NCI-H1092 (cell line): Measurements from ENCODE around the gene TTC23.

Experiments
- DNase-seq: peaks from one replicate; lab custom pipeline; 2025; lab: John Stamatoyannopoulos, UW

TTC23 gene

GRCh38 chr15:99165020-99165790 is 84.2 kb downstream of the TTC23 start:
- DNase-seq = no peak

DNA sequence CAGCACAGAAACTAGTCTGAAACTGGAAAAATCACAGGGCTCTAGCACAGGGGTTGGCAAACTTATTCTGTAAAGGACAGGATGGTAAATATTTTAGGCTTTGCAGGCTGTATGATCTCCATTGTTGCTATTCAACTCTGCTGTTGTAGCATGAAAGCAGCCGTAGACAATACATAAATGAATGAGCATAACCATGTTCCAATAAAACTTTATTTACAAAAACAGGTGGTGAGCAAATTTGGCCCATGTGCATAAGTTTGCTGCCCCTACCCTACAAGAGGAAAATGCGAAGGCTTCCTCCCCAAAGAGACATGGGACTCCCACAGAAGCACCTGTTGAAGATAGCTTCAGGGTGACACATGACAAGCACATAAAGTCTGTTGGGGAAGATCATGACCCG is 85.3 kb downstream of the TTC23 start:
- no peak for DNase-seq

DNA sequence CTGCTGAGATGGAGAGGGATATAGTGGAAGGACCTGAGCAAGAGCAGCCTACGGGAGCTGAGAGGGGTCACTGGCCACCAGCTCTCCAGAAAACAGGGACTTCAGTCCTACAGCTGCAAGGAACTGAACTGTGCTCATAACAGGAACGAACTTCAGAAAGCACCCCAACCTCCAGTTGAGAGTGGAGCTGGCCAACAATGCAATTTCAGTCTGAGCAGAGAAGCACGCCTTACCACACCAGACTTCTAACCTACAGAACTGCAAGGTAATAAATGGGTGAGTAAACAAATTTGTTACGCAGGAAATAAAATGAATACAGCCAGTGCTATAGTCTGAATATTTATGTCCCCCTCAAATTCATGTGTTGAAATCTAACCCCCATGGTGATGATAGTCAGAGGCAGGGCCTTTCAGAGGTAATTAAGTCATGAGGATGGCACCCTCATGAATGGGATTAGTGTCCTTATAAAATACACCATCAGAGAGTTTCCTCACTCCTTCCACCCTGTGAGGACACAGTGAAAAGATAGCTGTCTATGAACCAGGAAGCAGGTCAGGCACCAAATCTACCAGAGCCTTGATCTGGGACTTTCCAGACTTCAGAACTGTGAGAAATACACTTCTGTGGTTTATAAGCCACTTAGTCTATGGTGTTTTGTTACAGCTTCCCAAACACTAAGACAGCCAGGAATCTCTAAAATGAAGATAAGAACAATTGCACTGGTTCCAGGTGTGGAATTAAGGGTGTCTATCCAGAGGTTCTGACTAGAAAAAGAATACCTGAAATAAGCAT is 85.9 kb downstream of the TTC23 start:
- DNase-seq = no peak

- no peak for DNase-seq
These were observed 90.6 kb downstream of the TTC23 start for GRCh38 chr15:99158626-99159412.

DNA sequence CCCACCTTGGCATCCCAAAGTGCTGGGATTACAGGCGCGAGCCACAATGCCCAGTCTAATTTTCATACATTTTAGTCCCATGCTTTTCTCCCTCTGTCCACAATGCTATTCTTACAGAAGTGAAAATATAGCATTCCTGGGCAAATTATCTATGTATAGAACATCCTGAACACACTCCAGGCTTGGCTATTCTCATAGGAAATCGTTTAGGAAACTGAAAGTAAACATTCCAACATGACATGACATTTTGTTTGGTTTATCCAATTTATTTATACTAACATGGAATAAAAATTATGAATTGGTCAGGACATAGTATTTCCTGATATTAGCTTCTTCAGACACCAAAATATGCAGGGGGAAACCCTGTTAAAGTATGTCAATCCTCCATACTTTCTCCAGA is 91.9 kb downstream of the TTC23 start:
- DNase-seq = no peak

GRCh38 chr15:99155961-99156443 is 93.4 kb downstream of the TTC23 start:
- no peak for DNase-seq

DNA sequence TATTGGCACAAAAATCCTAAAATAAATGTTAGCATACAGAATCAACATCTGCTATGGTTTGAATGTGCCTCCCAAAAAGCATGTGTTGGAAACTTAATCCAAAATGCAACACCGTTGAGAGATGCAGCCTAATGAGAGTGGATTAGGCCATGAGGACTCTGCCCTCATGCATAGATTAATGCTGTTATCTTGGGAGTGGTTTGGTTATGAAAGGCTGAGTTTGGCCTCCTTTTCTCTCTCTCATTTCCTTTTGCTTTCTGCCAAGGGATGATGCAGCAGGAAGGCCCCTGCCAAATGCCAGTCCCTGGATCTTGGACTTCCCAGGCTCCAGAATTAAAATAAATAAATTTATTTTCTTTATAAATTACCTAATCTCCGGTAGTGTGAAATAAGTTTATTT is 95.1 kb downstream of the TTC23 start:
- no peak for DNase-seq

- no peak for DNase-seq
These were observed 96.3 kb downstream of the TTC23 start for GRCh38 chr15:99153026-99153535.

DNA sequence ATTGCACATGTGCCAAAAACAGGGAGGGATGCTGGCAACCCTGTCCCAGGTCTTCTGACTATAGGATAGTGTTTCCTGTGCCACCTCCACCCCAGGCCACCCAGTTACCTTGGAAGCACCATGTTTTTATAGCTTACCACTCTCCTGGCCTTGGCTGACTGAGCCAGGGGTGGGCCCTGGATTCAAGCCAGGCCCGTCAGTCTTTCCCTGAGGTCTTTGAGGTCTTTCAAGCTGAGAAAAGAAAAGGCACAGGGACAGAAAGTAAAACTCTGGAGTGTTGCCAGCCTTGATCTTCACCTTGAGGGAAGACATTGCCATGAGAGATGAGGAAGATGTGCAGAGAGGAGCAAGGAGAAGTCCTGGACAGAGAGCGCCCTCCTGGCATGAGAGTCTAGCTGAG is 98.2 kb downstream of the TTC23 start:
- no peak for DNase-seq

GRCh38 chr15:99149366-99149765 is 100.0 kb downstream of the TTC23 start:
- DNase-seq = no peak

GRCh38 chr15:99148851-99149276 is 100.5 kb downstream of the TTC23 start:
- no peak for DNase-seq

DNA sequence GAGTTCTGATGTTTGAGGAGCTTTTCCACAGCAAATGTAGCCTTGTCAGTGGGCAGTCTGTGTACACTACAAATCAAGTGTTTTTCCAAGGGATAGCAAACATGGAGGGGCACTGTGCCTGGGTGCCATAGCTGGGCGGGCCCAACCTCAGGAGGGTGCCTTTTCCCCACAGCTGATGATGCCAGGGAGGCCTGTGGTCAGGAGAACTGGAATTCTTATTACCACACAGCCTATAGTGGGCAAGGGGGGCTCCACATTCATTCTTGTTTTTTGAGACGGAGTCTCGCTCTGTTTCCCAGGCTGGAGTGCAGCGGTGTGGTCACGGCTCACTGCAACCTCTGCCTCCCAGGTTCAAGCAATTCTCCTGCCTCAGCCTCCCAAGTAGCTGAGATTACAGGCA is 102.7 kb downstream of the TTC23 start:
- DNase-seq = no peak

DNA sequence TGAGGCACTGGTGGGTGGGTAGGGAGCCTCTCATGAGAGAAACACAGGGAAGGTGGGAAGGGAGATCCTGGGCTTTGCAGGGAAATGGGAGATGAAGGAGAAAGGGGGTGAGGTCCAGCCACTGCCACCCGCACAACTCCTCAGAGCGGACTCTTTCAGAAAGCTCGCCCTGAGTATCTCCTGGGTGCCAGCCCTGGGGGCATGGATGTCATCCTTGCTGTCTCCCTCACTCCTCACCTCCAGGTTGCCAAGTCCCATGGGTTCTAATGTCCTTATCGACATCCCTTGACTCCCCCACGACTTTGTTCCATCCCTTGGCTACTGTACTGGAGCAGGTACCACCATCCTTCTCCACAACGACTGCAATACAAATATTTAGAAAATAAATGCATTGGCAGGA is 103.6 kb downstream of the TTC23 start:
- DNase-seq = no peak

DNA sequence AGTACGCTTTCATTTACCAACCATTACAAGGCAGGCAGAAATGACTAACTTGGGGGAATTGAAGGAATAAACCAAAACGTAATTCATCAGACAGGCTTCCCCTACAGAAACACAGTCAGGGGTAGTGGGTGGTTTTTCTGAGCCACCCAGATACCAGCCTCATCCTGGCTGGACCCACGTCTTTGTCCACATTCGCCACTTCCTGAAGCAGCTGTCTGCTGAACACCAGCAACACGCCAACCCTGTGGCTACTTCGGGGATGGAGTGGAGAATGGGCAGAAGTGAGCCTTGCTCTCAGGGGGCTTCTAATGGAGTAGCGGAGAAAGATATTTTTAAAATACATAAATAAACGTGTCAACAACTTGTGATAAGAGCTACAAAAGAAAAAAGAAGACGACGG is 104.4 kb downstream of the TTC23 start:
- DNase-seq = no peak

DNA sequence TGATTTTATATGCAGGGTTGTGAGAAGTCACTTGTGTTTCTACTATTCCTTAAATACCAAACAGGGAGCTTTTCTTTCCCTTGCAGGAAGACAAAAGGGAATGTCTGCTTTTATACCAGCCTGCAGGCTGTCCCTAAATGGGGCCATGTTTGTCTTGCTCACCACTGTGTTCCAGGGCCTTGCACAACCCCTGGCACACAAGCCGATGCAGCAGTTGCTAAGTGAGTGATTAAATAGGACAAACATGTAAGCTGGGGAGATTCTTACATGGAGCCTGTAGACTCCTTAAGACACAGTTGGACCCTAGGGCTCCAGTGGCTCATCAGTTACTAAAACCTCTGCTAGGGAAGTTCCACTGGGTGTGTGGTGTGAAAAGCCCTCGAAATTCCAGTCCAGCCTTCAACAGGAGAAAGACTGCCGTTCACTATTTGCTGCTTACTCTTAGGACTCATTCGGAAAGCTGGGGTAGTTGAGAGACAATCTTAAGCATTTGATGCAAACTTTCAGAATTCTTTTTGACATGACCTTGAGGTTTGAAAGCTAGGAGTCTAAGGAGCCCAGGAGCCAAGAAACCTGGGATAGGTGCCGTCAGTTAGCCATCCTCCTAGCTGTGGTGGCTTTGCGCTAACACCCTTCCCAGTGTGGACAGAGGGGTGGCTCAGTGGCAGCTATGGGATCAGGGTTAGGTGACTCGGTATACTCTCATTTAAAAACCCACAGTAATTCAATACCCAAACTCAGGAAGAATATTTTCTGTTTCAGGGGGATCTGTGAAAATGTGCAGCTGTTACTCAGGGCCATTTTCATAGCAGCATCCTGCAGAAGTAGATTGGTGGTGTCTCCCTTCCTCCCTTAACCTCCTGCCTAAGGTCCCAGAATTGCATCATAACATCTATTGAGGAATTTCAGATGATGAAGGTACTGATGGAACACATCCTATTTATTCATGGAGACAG is 105.4 kb downstream of the TTC23 start:
- DNase-seq = no peak

DNA sequence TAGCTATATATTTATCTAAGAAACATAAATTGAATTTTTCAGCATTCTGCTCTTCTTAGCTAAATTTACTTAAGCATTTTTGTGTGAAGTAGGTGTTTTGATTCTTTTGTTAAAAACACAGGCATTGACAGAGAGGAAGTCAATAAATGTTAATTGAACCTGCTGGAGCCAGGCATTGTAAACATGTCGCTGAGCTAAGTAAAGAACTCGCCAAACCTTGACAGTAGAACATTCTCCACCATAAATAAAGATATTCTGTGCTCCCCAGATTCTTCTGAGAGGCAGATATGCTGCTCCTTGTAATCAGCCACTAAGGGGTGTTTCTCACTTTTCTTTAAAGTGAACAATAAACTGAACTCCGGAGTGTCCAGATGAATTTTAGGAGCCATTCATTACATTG is 106.1 kb downstream of the TTC23 start:
- no peak for DNase-seq

DNA sequence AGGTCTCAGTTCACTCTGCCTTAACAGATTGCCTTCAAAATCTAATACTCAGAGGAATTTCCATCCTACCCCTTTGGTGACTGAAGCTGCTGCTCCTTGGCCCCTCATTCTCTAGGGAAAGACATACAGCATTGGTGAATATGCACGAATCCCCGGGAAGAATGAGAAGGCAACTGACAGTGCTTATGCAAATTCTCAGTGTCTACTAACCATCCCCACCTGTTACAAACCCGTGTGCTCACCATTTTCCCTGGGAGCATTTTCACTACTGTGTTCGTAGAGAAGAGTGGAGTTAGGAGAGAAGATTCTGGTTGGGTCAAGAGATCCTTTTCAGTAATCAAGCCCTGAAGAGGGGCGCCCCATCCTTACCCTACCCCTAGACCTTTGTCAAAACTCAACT is 106.8 kb downstream of the TTC23 start:
- no peak for DNase-seq

DNA sequence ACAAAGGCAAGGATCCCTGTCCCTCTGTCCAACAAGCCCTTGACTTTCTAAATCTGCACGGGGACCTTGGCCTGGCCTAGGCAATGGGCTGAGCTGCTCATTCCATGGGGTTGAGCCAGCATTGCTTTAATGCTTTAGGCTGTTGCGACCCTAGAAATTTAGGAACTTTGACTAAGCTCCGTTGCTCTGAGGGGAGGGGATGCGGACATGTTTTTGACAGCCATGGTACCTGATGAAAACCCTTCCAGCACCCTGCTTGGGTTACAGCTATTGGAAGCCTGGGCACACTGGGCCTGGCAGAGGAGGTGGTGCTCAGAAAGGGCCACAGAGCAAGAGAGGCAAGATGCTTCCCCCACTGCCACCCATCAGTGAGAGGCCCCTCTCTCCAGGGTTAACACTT is 107.4 kb downstream of the TTC23 start:
- no peak for DNase-seq

DNA sequence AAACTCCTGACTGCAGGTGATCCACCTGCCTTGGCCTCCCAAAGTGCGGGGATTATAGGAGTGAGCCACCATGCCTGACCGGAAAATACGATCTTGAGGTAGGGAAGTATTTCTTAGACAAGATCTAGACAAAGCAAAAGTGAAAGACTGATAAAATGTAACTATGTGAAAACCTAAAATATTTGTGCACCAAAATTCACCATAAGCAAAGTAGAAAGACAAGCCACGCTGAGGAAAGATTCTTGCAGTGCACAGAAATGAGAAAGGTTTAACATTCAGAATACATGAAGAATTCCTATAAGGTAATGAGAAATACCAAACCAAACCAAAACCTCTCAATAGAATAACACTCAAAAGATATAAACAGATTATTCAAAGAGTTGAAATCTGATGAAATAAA is 108.8 kb downstream of the TTC23 start:
- DNase-seq = no peak

DNA sequence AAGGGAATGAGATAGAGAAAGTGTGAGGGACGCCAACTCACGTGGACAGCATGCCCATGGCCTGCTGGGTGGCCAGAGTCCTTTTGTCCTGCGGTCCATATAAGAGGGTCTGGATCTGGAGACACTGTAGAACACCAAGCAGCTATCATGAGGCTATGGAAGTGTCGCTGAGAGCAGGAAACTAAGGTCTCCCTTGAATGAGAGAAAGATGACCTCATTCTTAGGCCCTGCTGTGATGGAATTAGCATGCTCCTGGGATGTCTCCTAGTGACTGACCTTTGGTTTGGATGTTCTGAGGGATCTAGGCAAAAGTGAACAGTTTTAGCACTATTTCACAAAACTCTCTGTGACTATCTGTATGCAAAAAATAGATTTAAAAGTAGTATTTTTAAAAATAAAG is 110.1 kb downstream of the TTC23 start:
- DNase-seq = no peak

GRCh38 chr15:99138491-99138982 is 110.8 kb downstream of the TTC23 start:
- DNase-seq = no peak
